Activated CD4-positive, alpha-beta T cell treated with anti-CD3 and anti-CD28 coated beads, Interleukin-2, amount 50 U/mL, for 1 hour (primary cell): ENCODE measurements around the gene HIVEP3.

Experiments used
- DNase-seq: peaks from one replicate; pipeline ENCODE4 v3.0.0-alpha.2; 2020

HIVEP3 gene

DNA sequence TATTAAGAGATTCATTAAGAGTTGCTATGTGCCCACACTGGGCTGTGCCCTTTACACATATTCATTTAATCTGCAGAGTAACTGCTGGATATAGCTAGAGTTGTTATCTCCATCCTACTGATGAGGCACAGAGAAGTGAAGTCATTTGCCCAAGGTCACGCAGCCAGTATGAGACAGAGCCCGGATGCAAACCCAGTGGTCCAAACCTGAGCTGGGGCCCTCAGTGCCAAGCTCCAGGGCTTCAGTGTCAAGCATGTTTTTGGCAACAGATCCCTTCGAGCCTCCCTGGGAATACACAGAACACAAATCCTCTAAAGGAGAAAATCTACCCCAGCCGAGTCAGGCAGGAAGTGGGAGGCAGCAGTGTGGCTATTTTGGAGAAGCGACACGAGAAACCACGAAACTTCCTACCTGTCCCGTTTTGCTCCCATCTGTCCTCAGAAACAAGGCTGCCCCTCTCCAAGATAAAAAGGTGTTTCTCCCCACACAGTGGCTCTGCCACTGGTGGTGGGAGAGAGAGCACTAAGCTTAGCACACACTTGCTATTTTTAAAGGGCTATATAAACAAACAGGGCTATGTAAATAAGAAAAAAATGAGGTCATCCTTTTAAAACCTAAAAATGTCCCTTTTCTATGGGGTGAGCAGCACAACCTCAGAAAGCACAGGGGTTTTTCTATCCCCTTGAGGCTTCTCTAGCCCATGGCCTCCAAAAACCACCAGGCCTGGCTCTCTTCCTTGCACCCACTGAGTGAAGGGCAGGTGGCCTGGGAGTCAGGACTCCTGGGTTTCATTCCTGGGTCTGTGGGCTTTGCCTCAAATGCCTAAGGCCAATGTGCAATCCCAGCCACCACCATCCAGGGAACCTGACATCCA, 295.6 kb downstream of the HIVEP3 start:
- no peak for DNase-seq

DNA sequence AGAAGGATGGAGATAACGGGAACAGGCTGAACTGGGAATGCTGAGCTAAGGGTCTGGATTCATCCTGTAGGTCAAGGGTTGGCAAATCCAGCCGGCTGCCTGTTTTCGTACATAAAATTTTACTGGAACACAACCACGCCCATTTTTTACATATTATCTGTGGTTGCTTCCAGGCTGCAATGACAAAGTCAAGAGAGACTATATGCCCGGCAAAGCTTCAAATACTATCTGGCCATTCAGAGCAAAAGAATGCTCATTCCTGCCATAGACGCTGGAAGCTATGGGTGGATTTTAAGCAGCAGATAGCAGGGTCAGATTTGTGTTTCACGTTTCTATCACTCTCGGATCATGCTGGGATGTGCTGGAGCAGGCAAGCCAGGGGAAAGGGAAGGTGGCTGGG, 296.3 kb downstream of the HIVEP3 start:
- DNase-seq = no peak

DNA sequence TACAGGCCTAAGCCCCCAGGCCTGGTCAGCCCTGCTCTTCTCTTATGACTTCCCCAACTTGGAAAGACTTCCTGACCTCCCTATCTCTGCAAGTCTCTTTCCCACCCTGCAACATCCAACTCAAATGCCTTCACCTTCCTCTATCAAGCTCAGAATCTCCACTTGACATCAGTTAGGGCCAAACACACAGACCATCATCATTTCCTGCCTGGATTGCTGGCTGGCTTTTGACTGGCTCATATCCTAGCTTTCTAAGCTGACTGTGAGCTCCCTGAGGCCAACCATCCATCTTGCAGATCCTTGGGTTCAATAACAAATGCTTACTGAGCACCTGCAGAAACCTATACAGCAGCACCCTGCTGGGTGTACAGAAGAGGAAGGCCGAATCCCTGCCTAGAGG, 296.9 kb downstream of the HIVEP3 start:
- DNase-seq = no peak

DNA sequence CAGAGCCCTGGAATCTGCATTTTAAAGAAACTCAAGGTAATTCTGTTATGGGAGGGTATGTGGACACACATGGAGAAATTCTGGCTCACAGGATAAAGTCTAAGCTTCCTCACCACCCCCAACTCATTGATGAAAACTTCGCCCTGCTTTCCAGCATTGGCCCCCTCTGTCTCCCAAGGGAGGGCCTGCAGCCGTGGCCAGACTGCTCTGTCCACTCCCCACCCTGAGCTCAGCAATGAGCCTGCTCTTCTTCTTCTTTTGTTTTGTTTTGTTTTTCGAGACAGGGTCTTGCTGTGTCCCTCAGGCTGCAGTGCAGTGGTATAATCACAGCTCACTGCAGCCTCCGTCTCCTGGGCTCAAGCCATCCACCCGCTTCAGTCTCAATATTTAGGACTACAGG, 297.5 kb downstream of the HIVEP3 start:
- DNase-seq = no peak

DNA sequence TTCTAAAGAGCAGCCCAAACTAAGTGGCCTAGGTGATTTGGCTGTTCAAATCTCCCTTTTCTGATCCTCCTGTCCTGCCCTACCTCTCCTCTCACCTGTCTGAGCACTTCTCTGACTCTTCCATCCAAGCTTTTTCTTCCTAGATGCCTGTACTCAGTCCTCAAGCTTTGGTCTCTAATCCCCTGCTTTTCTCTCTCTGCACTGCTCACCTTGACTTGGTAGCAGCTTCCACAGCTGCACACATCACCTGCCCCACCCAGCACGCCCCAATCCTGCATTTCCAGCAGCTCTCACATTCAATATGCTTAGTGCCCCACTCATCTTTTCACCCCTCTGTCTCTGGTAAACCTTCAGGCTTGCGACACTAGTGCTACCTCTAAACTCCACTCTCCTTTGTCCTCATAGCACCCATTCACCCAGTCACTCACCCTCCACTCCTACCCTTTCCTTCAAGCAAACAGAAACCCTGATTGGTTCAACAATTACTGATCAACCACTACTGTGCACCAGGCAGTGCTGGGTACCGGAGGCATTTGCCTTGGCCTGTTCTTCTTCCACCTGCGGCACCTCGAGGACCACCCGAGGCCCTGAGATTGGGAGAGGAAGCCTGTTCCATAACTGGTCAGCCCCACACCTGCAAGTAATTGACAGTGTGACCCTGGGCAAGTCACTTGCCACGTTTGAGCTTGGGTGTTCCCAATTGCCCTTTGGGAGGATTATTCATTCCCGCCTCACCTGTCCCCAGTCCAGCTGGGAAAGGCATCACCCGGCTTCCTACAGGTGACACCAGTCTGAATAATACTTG, 298.2 kb downstream of the HIVEP3 start:
- DNase-seq = no peak

DNA sequence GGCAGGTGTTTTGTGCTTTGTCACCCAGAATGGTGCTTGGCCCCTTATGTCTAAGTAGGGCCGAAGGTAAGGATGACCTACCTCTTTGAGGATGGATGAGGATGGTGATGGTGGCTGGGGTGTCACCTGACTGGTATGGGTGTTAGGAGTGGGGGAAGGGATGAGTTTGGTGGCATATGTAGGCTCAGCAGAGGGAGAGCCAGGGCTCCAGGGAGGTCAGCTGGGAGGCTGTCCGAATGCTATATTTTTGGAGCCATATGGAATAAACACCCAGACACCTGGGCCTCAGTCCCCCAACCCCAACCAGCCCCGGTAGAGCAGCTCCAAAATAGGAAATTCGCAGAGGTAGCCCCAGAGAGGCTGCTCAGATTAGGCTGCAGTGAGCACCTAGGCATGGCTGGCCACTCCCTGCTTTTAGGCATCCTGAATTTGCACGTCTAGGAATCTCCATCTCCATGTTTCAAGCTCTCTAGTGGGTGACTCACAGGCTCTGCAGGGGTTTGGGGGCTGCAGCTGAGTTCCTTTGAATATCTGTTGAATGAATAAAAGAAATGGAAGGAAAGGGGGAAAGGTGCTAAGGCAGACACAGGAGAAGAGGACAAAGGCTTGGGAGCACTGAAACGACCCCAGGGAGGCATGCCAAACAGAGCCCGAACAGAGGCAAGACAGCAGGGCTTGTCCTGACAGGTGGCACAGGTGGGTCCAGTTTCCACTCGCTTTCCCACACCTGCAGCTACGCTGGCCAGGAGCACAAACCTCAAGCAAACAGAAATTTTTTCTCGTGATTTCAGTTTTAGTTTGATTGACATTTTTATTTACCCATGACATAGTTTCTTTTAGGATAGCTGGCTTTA, 299.0 kb downstream of the HIVEP3 start:
- no peak for DNase-seq

DNA sequence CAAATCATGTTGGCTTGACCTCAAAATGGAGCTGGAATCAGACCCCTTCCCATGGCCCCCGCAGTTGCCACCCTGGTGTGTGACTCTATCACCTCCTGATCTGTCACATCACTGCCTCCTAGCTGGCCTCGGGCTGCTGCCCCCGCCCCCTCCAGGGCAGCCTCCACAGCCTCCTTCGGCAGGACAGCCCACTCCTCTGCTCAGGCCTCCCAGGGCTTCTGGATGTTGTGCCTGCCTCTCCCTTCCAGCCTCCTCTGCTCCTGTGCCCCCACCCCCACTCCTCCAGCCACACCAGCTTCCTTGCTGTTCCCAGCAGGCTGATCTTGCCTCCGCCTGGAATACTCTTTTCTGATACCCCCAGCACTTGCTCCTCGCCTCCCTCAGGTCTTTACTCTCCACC, 299.9 kb downstream of the HIVEP3 start:
- no peak for DNase-seq

DNA sequence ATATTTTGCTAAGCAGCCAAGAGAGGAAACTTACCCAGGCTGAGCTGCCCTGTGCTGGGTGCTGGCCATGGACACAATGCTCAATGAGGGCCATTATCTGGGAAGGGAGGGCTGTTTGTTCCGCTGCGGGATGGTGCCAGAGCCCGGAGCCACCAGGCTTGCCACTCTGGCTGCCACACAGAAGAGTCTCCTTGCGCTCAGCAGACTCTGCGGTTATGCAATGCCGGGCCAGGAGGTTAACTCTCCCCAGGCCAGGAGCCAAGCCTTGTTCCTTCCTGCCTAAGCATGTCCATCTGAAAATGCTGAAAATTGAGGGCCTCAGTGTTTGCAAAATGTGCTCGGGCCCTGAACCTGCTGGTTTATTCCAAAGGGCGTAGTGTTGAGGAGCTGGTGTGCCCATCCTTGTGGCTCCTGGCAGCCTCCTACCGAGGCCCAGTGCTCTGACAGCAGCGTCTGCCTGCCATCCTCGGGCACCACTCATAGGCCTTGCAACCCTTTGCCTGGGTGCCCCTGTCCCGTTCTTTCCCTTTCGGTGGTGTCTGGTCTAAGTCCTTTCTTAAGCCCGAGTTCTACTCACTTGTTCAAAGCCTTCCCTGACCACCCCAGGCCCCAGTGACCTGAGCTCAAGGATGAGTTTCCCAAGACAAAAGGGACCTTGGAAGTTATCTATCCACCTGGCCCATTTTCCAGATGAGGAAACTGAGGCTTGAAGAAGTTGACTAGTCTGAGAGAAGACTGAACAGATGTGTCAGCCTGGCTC, 300.5 kb downstream of the HIVEP3 start:
- no peak for DNase-seq

DNA sequence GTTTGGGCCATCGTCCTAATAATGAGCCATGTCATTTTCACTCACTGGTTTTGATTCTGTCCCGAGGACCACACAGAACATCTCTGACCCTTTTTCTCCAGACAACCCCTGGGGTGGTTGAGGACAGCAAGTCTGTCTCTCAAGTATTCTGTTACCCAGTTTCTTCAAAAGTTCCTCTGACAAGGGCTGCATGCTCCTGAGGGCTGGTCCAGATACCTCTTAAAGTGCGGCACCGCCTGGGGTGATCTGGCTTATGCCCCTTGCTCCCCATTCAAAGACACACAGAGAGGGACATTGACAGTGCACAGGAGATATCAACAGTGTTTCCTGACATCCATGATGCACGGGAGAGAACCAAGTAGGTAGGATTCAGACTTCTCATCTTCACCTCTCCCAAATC, 301.4 kb downstream of the HIVEP3 start:
- DNase-seq = no peak

DNA sequence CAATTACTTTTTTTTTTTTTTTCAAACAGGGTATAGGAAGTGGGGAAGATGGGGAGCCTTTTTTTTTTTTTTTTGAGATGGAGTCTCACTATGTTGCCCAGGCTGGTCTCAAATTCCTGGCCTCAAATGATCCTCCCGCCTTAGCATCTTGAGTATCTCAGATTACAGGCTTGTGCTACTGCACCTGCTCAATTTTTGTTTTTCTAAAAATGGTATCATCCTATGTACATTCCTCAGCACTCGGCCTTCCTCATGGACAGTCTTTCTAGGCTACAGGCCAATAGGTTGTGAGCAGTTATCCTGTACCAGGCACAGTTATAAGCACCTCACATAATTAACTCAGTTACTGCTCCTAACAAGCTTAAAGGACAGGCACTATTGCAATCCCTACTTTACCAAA, 302.2 kb downstream of the HIVEP3 start:
- no peak for DNase-seq

DNA sequence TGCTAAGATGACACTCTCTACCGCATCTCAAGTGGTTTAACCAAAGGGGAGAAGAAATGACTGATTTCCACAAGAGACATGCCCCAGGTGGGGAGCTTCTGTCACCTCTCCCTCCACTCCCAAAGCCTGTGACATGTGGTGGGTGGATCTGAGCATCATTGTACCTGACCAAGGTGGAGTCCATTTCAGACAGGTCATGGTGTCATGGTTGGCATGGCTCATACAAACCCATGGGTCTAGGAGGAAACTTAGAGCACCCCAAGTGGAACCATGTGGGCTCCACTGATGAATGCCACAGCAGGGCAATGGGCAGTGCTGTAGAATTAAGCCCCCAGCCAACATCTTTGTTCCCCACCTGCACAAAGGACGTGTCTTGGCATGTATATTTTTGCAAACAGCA, 302.7 kb downstream of the HIVEP3 start:
- DNase-seq = no peak

DNA sequence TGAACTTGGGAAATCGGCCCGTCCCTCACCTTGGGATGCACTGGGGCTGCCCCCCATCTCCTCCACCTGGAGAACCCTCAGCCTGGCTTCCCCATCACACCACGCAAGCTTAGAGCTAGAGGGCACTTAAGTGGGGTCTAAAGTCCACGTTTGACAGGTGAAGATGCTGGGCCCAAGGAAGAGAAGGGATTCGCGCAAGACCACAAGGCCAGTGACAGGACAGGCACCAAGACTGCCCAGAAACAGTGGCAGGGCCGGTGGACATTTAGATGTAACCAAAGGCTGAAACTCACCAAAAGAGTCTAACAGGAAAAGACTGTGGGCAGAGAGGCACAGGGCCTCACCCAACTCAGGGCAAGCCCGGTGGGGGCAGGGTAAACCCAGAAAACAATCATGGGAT, 303.4 kb downstream of the HIVEP3 start:
- DNase-seq = no peak

DNA sequence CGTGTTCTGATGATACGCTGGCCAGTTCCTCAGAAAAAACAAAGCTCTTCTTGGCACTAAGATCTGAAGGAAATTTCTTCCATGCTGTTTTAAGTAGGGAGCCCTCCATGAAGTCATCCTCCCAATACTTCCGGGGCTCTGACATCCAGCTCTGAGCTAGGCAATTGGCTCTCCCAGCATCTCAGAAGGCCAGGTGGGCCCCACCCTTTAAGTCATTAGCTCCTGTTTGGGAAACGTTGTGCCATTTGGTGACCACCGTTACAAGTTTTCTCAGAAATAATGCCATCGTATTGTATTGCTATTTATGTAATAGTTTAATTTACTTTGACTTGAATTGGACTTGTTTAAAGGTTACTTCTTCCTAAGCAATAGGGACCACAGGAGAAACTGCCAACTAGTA, 303.9 kb downstream of the HIVEP3 start:
- no peak for DNase-seq

DNA sequence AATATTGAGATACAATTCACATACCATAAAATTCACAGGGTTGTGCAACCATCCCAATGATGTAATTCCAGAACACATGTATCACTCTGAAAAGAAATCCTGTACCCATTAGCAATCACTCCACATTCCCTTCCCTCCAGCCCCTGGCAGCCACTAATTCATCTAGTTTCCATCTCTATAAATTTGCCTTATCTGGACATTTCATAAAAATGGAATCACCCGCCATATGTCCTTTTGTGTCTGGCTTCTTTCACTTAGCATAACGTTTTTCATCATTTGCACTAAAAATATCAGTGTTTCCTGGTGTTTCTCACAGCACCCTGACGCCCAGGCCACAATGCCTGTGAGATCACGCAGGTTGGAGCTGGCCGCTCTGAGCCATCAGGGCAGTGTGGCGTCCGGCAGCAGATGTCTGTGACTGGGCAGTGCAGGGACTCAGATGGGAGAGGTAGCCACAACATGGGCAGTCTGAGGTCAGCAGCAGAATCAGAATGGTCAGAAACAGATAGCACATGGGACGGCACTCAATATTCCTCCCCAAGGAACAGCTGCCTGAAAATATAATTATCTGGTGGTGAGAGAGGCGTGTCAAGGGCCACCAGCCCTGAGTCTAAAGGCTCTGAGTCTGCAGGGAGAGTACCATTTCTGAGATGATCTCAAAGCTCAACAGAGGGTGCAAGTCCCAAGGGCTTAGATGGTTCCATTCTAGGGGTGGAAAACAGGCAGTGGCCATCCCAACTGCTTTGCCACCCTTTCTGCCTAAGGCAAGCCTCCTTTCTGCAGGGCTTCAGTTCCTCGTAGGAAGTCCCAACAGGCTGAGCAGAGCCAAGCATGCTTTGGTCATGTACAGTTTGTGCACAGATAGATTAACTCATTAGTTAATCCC, 304.8 kb downstream of the HIVEP3 start:
- DNase-seq = no peak

DNA sequence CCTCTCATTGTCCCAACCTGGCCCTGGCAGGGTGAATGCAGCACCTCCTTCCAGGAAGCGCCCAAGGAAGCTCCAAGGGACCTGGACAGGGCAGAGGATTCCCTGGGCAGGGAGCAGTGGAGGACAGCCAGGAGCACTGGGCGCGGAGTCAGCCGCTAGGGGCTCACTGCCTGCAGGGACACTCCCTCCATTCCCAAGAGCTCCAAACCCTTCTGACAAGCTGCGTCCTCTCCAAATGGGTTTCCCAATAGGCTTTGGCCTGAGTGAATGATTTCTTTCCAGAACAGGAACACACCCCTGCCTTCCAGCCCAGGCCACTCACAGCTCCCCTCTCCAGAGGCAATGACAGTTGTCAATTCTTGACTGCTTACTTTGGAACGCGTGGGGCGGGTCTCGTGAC, 305.8 kb downstream of the HIVEP3 start:
- no peak for DNase-seq

DNA sequence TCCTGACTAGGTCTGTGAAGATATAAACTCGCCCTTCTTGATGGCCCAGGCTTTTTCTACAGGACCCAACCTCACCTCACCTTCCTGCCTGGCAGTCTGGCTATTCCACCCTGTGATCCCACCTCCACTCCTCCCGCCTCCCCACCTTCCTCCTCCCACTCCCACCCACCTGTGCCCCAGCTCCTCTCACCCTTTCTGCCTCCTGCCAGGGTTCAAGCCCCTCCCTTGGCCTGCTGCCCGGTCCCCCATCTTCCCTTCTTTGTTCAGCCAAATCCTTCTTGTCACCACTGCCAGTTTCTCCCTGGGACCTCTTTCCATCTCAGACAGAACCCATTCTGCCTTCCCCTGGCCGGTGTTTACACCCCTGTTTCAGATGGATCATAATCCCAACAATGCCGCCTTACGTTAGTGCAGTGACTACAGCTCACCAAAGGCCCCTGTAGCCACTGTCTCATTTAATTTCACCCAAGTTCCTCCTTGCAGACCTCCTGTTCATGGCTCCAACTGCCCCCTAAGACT, 306.7 kb downstream of the HIVEP3 start:
- DNase-seq = no peak

DNA sequence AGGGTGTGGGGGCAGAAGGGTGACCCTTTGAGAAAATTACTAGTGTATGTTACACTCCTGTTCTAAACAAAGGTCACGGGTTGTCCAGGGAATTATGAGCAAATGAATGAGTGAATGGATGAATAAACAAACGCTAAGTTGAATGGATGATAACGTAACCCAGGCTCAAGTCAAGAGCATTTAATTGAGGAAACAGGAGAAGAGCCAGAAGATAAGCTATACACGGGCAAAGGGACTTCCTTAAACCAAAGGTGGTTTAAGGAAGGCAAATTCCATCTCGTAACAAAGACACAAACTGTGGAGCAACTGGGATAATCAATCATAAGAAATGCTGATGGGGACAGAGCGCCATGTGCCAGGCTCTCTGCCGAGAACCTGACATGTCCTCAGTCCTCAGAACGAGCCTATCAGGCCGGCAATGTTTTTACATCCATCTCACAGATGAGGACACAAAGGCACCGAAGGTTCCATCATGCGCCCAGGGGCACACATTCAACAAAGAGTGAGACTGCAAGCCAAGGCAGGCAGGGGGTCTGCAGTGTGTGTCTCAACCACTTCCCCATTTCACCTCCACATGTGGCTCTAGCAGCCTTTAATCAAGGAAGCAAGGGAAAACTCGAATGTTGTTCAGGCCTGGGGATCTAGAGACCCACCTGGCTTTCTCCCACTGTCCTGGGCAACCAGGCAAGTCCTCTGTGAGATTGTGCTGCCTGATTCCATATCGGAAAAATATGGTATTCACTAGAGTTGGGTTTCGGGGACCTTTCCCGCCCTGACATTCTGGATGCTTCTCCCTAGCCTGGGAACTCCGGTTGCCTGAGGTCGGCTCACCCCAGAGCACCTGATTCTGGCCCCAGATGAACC, 307.4 kb downstream of the HIVEP3 start:
- no peak for DNase-seq

DNA sequence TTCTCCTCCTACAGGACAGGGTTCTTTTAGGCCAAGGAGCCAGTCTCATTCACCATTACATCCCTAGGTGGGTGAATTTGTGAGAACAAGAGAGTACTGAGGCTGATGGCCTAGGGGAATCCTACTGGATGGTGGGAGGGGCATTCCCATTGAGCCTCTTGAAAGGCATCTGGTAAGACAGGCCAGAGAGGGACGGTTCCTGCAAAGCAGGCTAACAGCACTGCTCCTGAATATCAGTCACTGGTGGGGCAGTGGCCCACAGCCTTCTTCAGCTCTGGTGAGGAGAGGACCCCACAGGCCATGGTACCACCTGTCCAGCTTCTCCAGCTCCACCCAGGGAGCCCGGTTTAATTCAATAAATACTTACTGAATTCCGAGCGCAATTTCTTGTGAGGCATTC, 308.4 kb downstream of the HIVEP3 start:
- no peak for DNase-seq

DNA sequence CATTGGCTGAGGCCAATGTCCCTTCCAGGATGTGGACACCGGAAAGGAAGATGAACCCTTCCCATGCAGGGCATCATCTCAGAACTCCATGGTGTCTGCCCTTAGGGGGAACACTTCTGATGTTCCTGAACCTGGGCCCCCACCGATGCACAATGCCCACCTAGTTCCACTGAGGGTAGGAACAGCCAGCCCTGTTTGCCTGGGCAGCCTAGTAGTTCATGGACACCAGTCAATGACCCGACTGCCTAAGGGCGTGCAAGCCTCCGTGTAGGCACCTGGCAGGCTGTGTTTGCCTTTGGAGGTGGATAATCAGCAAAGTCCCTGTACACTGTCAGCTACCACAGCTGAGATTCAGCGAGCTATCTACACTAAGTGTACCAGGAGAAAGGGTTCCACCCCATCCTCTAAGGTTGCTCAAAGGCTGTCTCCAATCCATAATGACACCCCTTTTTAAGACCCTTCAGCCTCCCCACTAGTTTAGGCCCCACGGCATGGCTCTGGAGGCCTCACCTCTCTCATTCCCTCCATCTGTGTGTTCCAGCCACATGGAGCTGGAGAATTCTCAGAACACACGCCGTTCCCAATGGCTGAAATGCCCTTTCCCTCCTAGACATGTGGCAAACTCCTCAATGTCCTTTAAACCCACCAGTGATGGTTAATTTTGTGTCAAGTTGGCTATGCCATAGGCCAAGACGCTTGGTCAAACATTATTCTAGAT, 309.4 kb downstream of the HIVEP3 start:
- DNase-seq = no peak

DNA sequence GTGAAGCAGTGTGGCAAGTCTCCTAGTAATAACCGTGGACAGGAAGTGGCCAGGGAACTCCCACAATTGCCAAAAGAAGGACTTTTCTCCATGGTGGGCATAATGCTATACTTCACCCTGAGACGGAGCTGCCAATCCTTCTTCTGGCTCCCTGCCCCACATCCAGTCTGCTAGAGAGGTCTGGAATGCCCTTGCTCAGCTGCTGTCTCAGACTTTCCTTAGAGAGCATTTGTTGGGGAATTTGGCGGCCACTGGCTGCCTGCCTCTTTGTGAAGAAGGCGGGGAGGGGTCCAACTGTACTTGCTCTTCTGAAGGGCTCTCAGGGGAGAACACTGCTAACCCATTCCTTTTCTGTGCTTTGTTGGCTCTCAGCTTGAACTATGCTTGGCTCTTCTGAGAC, 310.5 kb downstream of the HIVEP3 start:
- no peak for DNase-seq
